NCI-H524 treated with DMSO at 0.1 percent for 48 hours (cell line): ENCODE data around the gene PDGFB.

Experiments used
- DNase-seq: peaks from one replicate; lab custom pipeline; 2025; lab: John Stamatoyannopoulos, UW

PDGFB gene

DNA sequence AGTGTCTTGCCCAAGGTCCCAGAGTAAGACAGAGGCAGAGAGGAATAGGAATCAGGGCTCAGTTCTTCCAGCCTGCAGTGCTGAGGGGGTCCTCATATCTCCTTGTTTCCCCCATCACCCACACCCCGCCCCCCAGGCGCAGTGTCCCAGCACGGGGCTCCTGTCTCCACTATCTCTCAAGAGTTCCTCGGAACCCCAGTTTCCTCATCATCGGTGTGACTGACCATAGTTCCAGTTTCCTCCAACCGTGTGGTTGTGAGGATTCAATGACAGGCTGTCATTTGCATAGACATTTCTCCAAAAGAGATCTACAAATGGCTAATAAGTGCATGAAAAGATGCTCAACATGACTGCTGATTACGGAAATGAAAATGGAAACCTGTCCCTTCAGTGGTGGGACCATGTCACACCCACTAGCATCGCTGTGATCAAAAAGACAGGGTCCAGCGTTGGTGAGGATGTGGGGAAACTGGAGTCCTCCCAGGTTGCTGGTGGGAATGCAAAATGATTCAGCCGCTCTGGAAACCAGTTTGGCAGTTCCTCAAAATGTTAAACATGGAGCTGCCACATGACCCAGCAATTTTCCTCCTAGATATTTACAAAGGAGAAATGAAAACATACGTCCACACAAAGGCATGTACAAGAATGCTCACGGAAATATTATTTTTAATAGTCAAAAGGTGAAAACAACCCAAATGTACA is 31.8 kb upstream of the PDGFB start:
- no peak for DNase-seq

DNA sequence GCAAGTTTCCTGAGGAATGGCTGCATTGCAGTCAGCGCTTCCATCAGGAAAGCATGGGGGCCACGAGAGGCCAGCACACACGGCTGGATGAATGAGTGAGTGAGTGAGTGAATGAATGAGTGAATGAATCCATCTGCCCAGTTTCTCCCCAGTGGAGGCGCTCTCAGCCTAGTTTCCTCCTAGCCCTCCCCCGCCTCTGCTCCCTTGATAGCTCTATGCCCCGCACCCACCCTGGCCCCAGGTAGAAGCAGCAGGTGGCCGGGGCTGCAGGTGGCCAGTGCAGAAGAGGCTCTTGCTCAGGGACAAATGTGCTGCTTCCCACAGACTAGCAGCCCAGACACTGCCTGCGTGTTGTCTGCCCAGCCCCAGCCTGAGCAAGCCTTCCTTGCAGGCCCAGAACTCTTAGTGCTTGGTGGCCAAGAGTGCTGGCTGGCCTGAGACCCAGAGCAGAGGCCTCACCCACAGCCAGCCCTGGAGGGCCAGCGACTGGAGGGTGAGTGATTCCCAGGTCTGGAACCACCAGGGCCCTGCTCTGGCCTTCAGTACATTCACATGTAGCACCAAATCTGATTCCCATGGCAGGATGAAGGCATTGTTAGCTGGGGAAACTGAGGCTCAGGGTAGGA is 31.1 kb upstream of the PDGFB start:
- no peak for DNase-seq

DNA sequence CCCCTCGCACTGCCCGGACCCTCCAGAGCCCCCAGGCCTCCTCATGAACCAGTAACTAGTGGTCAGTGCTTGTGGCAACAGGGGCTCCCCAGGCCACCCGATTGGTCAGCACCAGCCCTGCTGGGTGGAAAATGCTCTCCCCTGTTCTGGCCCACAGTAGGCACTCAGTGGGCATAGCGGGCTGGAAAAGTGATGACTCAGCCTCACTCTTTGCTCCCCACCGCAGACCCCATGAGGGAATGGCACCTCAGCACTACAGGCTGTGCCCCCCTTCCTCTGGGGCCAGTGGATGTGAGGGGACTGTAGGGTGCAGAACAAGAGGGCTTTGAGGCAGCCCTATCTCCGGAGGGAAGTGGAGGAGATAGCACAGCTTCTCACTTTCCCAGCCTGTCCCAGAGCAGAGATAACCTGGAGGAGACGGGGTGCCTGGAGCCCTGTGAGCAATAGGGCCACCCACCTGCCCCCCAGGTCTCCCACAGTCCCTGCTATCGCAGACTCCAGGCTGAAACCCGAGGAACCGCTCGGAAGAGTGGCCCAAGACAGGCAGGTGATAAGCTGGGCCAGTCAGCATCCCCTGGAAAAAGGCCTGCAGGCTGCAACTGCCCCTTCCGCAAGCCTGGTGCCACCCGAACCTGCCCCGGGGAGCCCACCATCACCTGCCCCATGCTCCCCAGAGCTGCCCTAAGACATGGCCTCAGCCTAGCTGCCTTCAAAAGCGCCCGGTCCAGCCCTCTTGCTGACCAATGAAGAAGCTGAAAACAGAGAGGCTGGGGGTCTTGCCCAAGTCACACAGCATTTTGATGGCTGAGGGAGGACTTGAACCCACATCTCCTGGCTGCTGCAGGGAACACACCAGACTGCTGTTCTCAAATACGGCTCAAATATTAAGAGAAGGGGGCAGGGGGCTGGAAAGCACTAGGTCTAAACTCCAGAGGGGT is 29.4 kb upstream of the PDGFB start:
- DNase-seq: no peak

DNA sequence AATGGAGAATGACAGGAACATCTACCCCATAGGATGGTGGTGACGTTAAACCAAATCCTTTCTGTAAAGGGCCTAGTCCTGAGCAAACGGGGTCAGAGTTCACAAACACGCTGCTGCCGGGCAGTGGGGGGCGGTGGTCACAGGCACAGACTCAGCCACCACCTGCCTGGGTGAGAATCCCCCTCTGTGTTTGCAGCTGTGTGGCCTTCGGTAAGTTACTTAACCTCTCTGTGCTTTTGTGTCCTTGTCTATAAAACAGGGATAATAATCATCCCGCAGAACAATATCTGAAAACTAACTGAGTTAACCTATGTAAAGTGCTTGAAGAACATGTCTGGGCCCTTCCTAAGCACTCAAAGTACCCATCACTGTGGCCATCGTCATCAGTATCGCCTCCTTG is 26.0 kb upstream of the PDGFB start:
- DNase-seq: no peak

DNA sequence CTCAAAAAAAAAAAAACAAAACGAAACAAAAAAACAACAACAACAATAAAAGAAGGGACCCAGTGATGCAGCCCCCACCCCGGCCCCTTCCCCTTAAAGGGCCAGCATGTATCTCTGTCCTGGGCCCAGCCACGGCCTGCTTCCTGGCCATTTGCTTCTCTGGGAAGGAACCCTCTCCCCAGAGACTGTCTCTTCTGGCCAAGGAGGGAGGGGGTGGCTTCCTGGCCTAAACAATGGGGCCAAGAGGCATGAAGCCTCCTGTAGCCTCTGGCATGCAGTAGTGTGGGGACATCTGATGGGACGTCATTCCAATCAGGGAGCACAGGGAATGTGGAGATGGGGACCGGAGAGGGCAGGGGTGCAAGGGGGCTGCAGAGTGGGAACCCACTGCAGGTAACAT is 25.5 kb upstream of the PDGFB start:
- DNase-seq: no peak

DNA sequence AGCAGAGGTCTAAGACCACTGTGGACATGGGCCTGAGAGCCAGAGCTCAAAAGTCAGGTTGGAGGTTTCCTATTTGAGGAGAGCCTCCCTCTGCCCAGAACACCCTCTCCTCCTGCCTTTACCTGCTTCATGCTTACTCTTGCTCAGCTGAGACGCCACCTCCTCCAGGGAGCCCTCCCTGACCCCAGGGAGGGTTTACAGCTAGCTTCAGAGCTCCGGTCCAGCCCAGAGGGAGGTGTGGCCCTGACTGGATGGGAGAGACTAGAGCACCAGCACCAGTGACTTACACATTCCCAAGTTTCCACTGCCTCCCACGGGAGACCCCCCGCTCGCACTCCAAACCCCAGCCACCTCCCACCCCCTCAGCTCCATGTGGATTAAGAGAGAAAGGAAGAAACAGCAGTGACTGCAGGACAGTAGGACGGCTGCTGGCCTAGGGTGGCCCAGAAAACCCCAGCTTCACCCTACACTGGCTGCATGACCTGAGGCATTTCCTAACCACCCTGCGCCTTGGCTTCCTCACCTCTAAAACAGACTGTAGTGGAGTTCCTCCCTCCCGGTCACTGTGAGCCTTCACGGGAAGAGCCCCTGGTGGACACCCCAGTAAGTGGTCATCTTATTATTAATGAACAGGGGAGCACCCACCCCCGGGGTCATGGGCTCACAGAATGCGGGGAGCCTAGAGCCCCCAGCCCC is 24.5 kb upstream of the PDGFB start:
- DNase-seq: no peak

DNA sequence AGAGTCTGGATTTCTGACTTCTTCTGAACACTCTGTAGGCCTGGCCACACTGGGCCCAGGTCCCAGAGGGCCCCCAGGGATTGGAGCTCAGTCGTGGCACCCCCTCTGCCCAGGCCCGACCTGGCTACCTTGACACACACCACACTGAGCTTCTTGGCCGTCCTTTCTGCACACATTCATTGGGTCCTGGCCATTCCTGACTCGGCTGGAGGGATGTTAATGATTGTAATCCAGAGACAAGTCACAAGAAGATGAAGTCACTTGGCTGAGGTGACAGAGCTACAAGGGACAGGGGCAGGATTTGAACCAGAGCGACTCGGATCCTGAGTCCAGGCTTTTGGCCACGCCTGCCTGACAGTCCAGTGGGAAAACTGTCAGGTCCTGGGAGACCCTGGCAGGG is 23.9 kb upstream of the PDGFB start:
- no peak for DNase-seq

DNA sequence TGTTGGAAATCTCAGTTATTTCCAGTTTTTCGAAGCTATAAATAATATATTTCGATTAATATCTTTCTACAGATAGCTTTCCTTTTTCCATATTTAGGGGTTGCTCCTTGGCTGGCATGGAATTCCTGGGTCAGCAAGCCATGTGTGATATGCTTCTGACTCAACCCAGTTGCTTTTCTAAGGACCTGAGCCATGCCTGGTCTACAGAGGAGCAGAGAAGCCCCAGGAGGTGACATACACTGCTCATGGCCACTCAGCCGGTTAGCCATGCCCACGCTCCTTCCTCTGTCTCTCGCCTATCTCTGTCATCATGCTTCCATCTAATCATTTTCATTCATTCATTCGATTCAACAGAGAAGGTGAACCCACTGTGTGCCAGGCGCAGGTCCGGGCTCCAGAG is 23.2 kb upstream of the PDGFB start:
- no peak for DNase-seq

DNA sequence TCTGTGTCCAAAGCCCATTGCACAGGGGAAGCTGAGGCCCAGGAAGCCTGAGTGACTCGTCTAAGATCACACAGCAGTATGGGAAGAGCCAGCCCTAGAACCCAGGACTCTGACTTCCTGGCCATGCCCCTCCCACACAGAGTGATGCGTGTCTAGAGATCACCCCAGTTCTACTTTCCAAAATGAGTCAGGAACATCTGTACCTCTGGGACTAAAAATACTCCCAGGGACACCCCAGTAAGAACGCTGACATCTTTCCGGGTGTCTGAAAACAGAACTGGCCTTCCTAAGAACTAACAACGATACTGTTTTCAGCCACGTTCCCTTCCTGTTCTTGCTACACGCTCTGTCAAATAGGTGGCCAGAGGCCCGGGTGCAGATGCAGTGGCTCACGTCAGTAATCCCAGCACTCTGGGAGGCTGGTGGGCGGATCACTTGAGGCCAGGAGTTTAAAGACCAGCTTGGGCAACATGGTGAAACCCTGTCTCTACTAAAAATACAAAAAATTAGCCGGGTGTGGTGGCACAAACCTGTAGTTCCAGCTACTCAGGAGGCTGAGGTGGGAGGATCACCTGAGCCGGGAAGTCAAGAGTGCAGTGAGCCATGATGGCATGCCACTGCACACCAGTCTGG is 21.7 kb upstream of the PDGFB start:
- DNase-seq: no peak

DNA sequence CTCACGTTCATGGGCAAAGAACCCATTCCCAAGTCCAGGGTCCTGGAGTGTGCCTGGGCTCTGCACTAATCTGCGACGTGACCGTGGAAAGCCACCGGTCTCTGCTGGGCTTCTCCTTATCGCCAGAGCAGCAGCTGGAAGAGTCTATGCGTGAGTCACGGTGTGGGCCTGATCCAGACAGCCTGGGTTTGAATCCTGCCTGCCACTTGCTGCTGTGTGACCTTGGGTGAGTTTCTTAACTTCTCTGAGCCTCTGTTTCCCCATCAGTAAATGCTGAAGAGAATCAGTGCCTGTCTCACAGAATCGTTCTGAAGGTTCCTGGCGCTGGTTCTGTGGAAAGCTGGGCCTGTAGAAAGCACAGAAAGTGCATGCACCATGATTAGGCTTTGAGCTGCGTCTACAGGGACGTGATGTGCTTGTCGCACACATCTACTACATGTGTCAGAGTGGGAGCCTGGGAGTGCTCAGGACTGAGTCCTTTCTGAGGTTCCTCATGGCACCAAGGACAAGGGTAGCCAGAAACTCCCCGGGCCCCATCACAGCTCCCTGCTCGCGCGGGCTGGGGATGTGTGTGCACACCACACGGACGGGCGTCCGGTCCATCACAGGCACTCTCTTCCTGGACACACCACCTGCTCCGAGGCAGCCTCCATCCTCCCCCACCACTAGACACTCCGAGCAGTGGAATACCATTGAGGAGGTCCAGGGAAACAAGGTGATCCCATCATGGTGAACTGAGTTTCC is 20.5 kb upstream of the PDGFB start:
- DNase-seq: no peak

DNA sequence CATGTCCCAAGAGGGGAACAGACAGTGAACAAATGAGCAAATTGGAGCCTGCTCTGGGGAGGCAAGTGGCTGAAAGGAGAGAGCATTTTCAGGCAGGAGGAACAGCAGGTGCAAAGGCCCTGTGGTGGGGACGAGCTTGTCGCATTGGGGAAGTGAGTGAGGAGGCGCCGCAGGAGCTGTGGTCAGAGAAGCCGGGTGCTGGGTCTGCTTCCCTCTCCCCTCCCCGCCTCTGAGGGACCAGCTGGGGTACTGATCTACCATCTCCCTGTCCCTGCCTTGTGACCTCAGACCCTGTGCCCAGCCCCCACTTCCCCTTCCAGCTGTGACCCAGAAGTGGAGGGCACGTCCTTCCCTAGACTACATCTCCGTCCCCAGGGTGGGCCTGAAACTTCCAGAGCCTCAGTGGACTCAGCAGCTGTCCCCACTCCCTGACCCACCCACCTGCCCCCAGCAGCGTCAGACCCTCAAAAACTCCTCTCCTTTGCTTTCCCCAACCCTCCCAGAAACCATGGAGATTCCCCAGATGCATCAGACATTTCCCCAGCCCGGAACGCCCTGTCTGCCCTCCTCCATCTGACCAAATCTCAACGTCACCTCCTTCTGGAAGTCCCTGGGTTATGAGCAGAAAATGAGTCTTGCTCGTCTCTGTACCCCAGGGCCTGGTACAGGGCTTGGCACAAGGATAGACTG is 19.7 kb upstream of the PDGFB start:
- no peak for DNase-seq

DNA sequence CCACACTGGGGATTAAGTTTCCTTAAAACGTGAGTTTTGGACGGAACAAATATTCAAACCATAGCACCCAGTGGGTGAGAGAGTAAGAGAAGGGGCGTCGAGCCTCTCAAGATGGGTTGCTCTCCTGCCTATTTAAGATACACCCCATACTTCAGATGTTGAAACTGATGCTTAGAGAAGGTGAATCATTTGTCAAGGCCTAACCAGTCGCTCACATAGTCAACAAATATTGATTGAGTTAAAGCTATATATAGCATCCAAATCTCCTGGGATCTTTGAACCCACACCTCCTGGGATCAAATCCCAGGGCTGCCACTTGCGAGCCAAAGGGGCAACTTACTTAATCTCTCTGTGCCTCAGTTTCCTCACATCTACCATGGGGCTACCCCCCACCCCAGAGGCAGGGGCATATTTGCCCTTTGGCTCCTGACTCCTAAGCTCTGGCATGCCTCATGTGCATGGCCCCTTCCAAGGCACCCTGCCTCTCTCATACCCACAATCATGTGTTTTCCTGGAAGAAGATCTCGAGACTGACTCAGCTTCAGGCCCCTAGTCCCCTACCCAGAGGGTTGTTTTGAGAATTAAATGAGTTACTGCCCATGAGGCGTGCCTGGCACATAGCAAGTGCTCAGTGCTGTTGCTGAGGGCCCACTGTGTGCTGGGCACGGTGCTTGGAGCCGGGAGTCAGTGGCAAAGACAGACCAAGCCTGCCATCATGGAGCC is 19.0 kb upstream of the PDGFB start:
- DNase-seq: no peak

DNA sequence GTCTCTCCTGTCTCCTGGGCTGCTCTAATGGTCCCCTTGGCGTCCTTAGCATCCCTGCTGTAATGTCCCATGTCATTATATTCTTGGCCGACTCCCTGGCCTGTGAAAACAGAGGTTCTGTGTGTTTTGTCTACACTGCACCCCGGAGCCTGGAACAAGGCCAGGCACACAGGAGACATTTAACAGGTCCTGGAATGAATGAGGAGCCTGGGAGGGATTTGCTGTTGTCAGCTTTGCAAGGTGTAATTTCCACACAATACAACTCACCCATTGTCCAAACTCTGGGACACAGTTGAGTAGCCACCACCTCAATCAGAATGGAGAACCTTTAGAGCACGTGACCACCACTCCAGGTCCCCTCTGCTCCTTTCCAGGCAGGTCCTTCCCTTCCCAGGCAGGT is 14.9 kb upstream of the PDGFB start:
- no peak for DNase-seq

DNA sequence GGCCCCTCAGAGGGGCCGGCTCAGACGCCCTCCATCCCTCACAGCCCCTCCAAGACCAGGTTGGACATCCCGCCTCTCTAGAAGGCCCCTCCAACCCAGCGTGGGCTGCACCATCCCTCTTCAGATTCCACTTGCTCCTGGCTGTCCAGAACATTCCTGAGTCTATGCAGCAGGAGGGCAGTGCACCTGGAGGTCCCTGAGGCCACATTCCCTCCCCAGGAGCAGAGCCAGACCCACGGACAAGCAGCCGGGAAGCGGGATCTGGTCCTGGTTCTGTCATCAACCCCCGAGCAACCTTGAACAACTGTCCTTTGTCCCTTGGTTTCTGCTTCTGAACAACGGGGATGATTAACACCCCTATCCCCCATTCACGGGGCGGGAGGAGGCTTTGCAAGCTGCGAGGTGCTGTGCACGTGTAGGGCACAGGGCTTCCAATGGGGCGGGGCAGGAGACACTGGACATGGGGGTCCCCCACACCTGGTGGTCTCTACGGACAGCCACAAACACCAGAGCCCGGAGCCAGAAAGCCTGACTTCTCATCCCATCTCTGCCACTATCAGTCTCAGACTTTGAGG is 13.2 kb upstream of the PDGFB start:
- DNase-seq: no peak

DNA sequence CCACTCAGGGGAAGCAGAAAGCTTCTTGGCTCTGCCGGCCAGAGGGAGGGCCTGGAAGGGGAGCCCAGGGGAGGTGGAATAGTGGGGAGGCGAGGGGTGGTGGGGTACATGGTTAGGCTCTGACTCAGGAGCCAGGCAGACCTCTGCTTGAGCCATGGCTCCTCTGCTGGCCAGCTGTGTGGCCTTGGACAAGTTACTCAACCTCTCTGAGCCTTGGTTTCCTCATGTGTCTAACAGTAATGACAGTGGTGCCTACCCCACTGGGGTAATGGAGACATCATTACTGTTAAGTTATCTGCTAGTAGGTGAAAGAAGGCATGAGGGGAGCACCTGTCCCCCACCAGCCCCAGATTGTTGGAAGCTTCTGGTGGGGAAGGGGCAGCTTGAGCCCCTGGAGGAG is 12.2 kb upstream of the PDGFB start:
- DNase-seq: no peak

DNA sequence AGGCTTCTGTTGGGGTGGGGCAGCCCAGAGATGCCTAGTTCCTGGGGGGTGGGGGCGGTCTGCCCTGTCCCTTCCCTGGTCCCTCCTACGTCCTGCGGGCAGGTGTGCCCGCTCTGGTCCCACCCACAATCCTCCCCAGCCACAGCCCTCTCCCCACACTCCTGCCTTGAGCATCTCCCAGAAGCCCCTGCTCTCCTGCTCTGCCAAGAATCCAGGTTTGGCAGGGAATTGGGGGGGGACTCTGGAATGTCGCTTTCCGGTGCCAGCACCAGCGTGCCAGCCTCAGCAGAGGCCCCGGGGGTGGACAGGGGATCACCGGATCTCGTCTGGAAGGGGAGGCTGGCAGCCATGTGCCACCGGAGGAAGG is 11.4 kb upstream of the PDGFB start:
- no peak for DNase-seq

DNA sequence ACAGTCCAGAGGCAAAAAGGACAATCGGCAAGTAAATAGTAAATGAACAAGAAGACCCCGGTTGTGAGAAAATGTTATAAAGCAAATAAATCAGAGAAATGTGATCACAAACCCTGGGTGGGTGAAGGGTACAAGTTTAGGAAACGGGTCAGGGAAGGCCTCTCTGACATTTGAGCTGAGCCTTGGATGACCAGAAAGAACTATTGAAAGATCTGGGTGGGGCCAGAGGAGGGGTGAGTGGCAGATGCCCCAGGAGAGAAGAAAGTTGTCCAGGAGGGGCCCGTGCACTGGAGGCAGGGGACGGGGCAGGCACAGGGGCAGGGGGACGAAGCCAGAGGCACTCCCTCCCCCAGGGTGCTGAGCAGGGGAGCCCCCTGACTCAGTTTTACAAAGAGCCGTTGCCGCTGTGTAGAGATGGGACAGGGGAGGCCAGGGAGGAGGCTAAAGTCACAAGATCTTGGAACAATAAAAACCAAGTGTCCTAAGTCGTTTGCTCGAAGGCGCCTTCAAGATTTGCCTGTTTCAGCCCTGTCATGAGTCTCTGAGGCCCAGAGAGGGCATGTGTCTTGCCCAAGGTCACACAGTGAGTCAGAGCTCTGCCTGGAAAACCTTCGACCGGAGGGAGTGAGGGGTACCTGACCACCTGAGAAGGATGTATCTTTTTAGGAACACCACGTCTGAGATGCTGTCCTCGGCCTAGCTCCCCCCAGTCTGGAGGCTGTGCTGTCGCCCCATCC is 10.8 kb upstream of the PDGFB start:
- DNase-seq: no peak

DNA sequence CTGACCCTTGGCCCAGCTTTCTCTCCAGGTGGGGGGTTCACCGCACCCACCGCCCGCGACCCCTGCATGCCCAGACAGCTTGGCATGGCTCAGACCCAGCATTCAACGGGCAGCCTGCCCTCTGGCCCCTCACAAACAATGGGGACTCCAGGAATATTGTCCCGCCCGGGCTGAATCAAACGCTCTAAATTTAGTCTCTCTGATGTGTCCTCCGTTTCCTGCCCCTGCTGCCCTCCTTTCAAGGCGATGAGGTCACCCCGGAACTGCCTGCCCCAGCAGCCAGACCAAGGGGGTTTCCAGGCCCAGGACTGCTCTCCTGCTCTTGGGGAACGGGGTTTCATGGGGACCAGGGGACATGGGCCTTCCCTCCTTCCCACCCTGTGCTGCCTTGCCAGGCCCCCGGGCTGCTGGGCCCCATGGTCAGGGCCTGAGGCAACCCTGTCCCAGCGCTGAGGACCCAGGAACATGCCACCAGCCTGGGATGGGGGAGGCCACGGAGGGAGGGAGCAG is 10.1 kb upstream of the PDGFB start:
- no peak for DNase-seq

DNA sequence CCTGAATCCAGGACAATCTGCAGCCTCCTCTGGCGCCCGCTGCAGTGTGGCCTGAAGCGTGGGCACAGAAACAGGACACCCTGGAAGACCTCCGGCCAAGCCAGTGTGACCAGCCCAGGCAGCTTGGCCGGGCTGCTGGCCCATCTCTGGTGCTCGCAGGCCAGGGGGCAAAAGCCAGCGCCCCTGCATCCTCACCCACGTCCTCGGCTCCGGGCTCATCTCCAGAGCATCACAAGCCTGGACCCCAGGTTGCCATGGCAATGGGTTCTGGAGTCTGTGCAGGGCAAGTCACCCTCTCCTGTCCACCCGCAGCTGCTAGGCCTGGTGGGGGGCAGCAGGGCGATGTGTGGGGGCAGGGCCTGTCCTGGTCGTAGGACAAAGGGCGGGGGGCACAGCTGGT is 9.3 kb upstream of the PDGFB start:
- no peak for DNase-seq
